Smooth muscle cell (in vitro differentiated cells): ENCODE measurements around the gene MYO1D. TPM values are rescaled to one million over a fixed set of nuclear protein-coding genes. Genes with fewer than 3 reads are reported as not detected.

Source experiments
- DNase-seq: peaks from one replicate; lab custom pipeline; 2025; ENCODE audit not compliant: unreplicated experiment; lab: John Stamatoyannopoulos, UW
- H2AFZ ChIP-seq: fragments of 200-600 bp; sonication (generic); 2 replicates; pipeline ENCODE4 v1.6.0; 2016; ENCODE audit warnings: antibody characterized with exemption, low read depth, mild to moderate bottlenecking
- H3F3A ChIP-seq: fragments of 200-600 bp; sonication (generic); 2 replicates; pipeline ENCODE4 v1.6.0; 2017; ENCODE audit warnings: antibody characterized with exemption, low read depth
- H3K27ac ChIP-seq: fragments of 200-600 bp; sonication (generic); 2 replicates; pipeline ENCODE4 v1.5.1; 2016; ENCODE audit warnings: low read depth, mild to moderate bottlenecking
- H3K27me3 ChIP-seq: fragments of 200-600 bp; sonication (generic); 2 replicates; pipeline ENCODE4 v1.6.1; 2016; ENCODE audit warnings: low read depth, mild to moderate bottlenecking
- H3K36me3 ChIP-seq: fragments of 200-600 bp; sonication (generic); 2 replicates; pipeline ENCODE4 v1.5.1; 2016; ENCODE audit warnings: low read depth
- H3K4me1 ChIP-seq: fragments of 200-600 bp; sonication (generic); 2 replicates; pipeline ENCODE4 v1.5.1; 2016; ENCODE audit warnings: low read depth
- H3K4me2 ChIP-seq: fragments of 200-600 bp; sonication (generic); 2 replicates; pipeline ENCODE4 v1.6.0; 2016; ENCODE audit warnings: mild to moderate bottlenecking
- H3K4me3 ChIP-seq: fragments of 200-600 bp; sonication (generic); 2 replicates; pipeline ENCODE4 v1.5.1; 2016; ENCODE audit warnings: mild to moderate bottlenecking
- H3K79me2 ChIP-seq: fragments of 200-600 bp; sonication (generic); 2 replicates; pipeline ENCODE4 v1.6.0; 2016; ENCODE audit warnings: low read depth, mild to moderate bottlenecking
- H3K9ac ChIP-seq: fragments of 200-600 bp; sonication (generic); 2 replicates; pipeline ENCODE4 v1.6.0; 2016; ENCODE audit warnings: low read depth
- H3K9me3 ChIP-seq: fragments of 200-600 bp; sonication (generic); replicated peaks from 2 replicates; pipeline ENCODE4 v1.5.1; 2016; ENCODE audit warnings: low read depth
- H4K20me1 ChIP-seq: fragments of 200-600 bp; sonication (generic); 2 replicates; pipeline ENCODE4 v1.6.0; 2016; ENCODE audit warnings: low read depth
- CTCF ChIP-seq: fragments of 200-600 bp; sonication (generic); IDR thresholded peaks from 2 replicates; pipeline ENCODE4 v1.5.1; 2017; ENCODE audit warnings: borderline replicate concordance, mild to moderate bottlenecking, antibody characterized with exemption; ENCODE audit not compliant: insufficient read depth, poor library complexity, severe bottlenecking
- WGBS: methylation state at CpG from one replicate; pipeline ENCODE4 v1.1.7; 2016; ENCODE audit warnings: low lambda C conversion rate; 5-methylcytosine and 5-hydroxymethylcytosine counted together
- polyA plus RNA-seq: library from polyadenylated mRNA; unstranded; fragments of >200 nt; fragmentation: Nextera tagmentation; extraction: Ambion mirVana; gene quantifications from 2 replicates; pipeline ENCODE4 v1.2.1, GENCODE V29; 2016
- total RNA-seq: library from RNA; depleted of rRNA; stranded (reverse); fragments of >200 nt; gene quantifications from 2 replicates; pipeline ENCODE4 v1.2.3, GENCODE V29; 2014

MYO1D gene
- total and polyA plus RNA-seq, 2 experiments from 2014 or later, result 13.9 to 35.7 TPM

GRCh38 chr17:32565401-32565800 lies 311.5 kb downstream of the MYO1D start:
- Histone ChIP-seq H4K20me1 (no peaks in the 10 kb centered on the region), H3K4me2 (no peak overlapping the region), H3K4me3 (no peak overlapping the region), H3K27me3 (no peaks in the 10 kb centered on the region), H3K36me3 (no peaks in the 10 kb centered on the region), H3F3A (no peaks in the 10 kb centered on the region), H2AFZ (no peak overlapping the region), H3K27ac (no peak overlapping the region), H3K4me1 (no peaks in the 10 kb centered on the region), H3K79me2 (no peaks in the 10 kb centered on the region), H3K9ac (no peak overlapping the region), H3K9me3 (no peaks in the 10 kb centered on the region)
- WGBS, result 99% methylated on average over 3 of the region's 3 CpGs
- DNase-seq, result no peak
- no peak for TF ChIP-seq CTCF

- no peak overlapping the region for H3K4me3 ChIP-seq
- WGBS, result 82% methylated on average over 3 of the region's 3 CpGs
- no peak for DNase-seq
Observed at GRCh38 chr17:32564325-32564724, 312.6 kb downstream of the MYO1D start.

GRCh38 chr17:32563583-32563982 lies 313.3 kb downstream of the MYO1D start:
- Histone ChIP-seq H3F3A (no peaks in the 10 kb centered on the region), H3K27ac (no peak overlapping the region), H3K4me2 (no peak overlapping the region), H3K27me3 (no peaks in the 10 kb centered on the region), H3K9me3 (no peaks in the 10 kb centered on the region), H3K36me3 (no peaks in the 10 kb centered on the region), H4K20me1 (no peaks in the 10 kb centered on the region), H2AFZ (no peak overlapping the region), H3K79me2 (no peaks in the 10 kb centered on the region), H3K4me1 (no peaks in the 10 kb centered on the region), H3K4me3 (no peak overlapping the region), H3K9ac (no peak overlapping the region)
- WGBS, result 95% methylated on average over 6 of the region's 6 CpGs
- no peak for TF ChIP-seq CTCF
- DNase-seq, result no peak

More at GRCh38 chr17:32564325-32564724, 312.6 kb downstream of the MYO1D start:
- H2AFZ ChIP-seq, result no peak overlapping the region
- no peaks in the 10 kb centered on the region for H3K27me3 ChIP-seq
- H3K27ac ChIP-seq, result no peak overlapping the region
- H3F3A ChIP-seq, result no peaks in the 10 kb centered on the region
- H4K20me1 ChIP-seq, result no peaks in the 10 kb centered on the region
- no peak overlapping the region for H3K9ac ChIP-seq
- H3K9me3 ChIP-seq, result no peaks in the 10 kb centered on the region
- no peaks in the 10 kb centered on the region for H3K4me1 ChIP-seq
- H3K79me2 ChIP-seq, result no peaks in the 10 kb centered on the region
- H3K36me3 ChIP-seq, result no peaks in the 10 kb centered on the region
- no peak overlapping the region for H3K4me2 ChIP-seq
- no peak for TF ChIP-seq CTCF

GRCh38 chr17:32558997-32559650 lies 317.8 kb downstream of the MYO1D start:
- H2AFZ ChIP-seq, result no peak overlapping the region
- H3F3A ChIP-seq, result no peaks in the 10 kb centered on the region
- no peaks in the 10 kb centered on the region for H3K79me2 ChIP-seq
- WGBS, result 90% methylated on average over 4 of the region's 4 CpGs
- no peak overlapping the region for H3K4me3 ChIP-seq
- H3K9ac ChIP-seq, result no peak overlapping the region
- H3K9me3 ChIP-seq, result no peaks in the 10 kb centered on the region
- H4K20me1 ChIP-seq, result no peaks in the 10 kb centered on the region
- no peak for TF ChIP-seq CTCF
- H3K4me2 ChIP-seq, result no peak overlapping the region
- no peak for DNase-seq
- H3K4me1 ChIP-seq, result no peaks in the 10 kb centered on the region
- no peaks in the 10 kb centered on the region for H3K27me3 ChIP-seq
- H3K27ac ChIP-seq, result no peak overlapping the region
- no peaks in the 10 kb centered on the region for H3K36me3 ChIP-seq
